Osteocyte (in vitro differentiated cells): ENCODE measurements around the gene CRKL. TPM values are rescaled to one million over a fixed set of nuclear protein-coding genes. Genes with fewer than 3 reads are reported as not detected.
A peak's percentile ranks its signal among the peaks of the same experiment; 100 is the strongest.

Experiments
- DNase-seq: peaks from one replicate; pipeline ENCODE4 v3.0.0; 2021; ENCODE audit warnings: mixed read lengths; ENCODE audit not compliant: unreplicated experiment; ENCODE audit errors: extremely low spot score
- H3K27ac Mint-ChIP-seq: one replicate; pipeline ENCODE4 v1.8.0; 2021; ENCODE audit warnings: mild to moderate bottlenecking, mixed read lengths; ENCODE audit not compliant: unreplicated experiment
- H3K27me3 Mint-ChIP-seq: one replicate; pipeline ENCODE4 v1.8.0; 2021; ENCODE audit warnings: mixed read lengths; ENCODE audit not compliant: unreplicated experiment
- H3K36me3 Mint-ChIP-seq: one replicate; pipeline ENCODE4 v1.8.0; 2021; ENCODE audit warnings: mixed read lengths; ENCODE audit not compliant: unreplicated experiment
- H3K4me1 Mint-ChIP-seq: one replicate; pipeline ENCODE4 v1.8.0; 2021; ENCODE audit warnings: mixed read lengths; ENCODE audit not compliant: unreplicated experiment
- H3K4me3 Mint-ChIP-seq: one replicate; pipeline ENCODE4 v1.8.0; 2021; ENCODE audit warnings: mild to moderate bottlenecking, moderate library complexity, mixed read lengths; ENCODE audit not compliant: unreplicated experiment
- H3K9me3 Mint-ChIP-seq: one replicate; pipeline ENCODE4 v1.8.0; 2021; ENCODE audit warnings: mixed read lengths; ENCODE audit not compliant: unreplicated experiment
- CTCF ChIP-seq: fragments of 200-600 bp; sonication (generic); IDR thresholded peaks from 2 replicates; pipeline ENCODE4 v1.5.0; 2021; ENCODE audit warnings: antibody characterized with exemption, mild to moderate bottlenecking, moderate library complexity
- total RNA-seq: library from RNA; stranded (reverse); gene quantifications from 2 replicates; pipeline ENCODE4 v1.2.1, GENCODE V29; 2021

Gene CRKL
- total RNA-seq, 1 donor from 2014 or later = 56.0 TPM

GRCh38 chr22:20977516-20978170 lies 60.4 kb downstream of the CRKL start:
- Mint-ChIP-seq H3K9me3 (peaks cover 7% of the 10 kb centered on the region), H3K4me1 (peaks cover 21% of the 10 kb centered on the region), H3K36me3 (no peaks in the 10 kb centered on the region), H3K27ac (no peak overlapping the region), H3K4me3 (no peak overlapping the region), H3K27me3 (no peaks in the 10 kb centered on the region)
- no peak for DNase-seq
- TF ChIP-seq CTCF = no peak

- Mint-ChIP-seq H3K4me3 (no peak overlapping the region), H3K4me1 (peaks cover 23% of the 10 kb centered on the region), H3K36me3 (no peaks in the 10 kb centered on the region), H3K27me3 (no peaks in the 10 kb centered on the region), H3K27ac (no peak overlapping the region), H3K9me3 (peaks cover 7% of the 10 kb centered on the region)
- no peak for DNase-seq
- TF ChIP-seq CTCF = no peak
Measured at GRCh38 chr22:20978419-20978818, 61.2 kb downstream of the CRKL start.

- peak overlapping the region; percentile 57 for H3K4me3 Mint-ChIP-seq
- H3K27me3 Mint-ChIP-seq = no peaks in the 10 kb centered on the region
- H3K4me1 Mint-ChIP-seq = peaks cover 28% of the 10 kb centered on the region
- H3K9me3 Mint-ChIP-seq = peaks cover 7% of the 10 kb centered on the region
- no peak for TF ChIP-seq CTCF
- H3K36me3 Mint-ChIP-seq = no peaks in the 10 kb centered on the region
- DNase-seq = no peak
- H3K27ac Mint-ChIP-seq = no peak overlapping the region
Measured at GRCh38 chr22:20979243-20979809, 62.1 kb downstream of the CRKL start.

- Mint-ChIP-seq H3K4me1 (peaks cover 28% of the 10 kb centered on the region), H3K9me3 (peaks cover 7% of the 10 kb centered on the region), H3K36me3 (no peaks in the 10 kb centered on the region), H3K27me3 (no peaks in the 10 kb centered on the region), H3K4me3 (peak overlapping the region; percentile 57), H3K27ac (no peak overlapping the region)
- no peak for TF ChIP-seq CTCF
- DNase-seq = no peak
Measured at GRCh38 chr22:20979940-20980453, 62.8 kb downstream of the CRKL start.

GRCh38 chr22:20980523-20980922 lies 63.3 kb downstream of the CRKL start:
- no peak for TF ChIP-seq CTCF
- peaks cover 28% of the 10 kb centered on the region for H3K4me1 Mint-ChIP-seq
- peak overlapping the region; percentile 100 for H3K4me3 Mint-ChIP-seq
- H3K27me3 Mint-ChIP-seq = no peaks in the 10 kb centered on the region
- H3K36me3 Mint-ChIP-seq = no peaks in the 10 kb centered on the region
- no peak for DNase-seq
- H3K9me3 Mint-ChIP-seq = peaks cover 7% of the 10 kb centered on the region
- no peak overlapping the region for H3K27ac Mint-ChIP-seq
